ENCODE measurements around the gene PCBP3. TPM values are rescaled to one million over a fixed set of nuclear protein-coding genes. Genes with fewer than 3 reads are reported as not detected.
A peak's percentile ranks its signal among the peaks of the same experiment; 100 is the strongest.

Gene PCBP3
- total RNA-seq, 4 donors from 2014 or later, result 0.99 to 7.0 (median 2.5) TPM; not detected in 1

DNA sequence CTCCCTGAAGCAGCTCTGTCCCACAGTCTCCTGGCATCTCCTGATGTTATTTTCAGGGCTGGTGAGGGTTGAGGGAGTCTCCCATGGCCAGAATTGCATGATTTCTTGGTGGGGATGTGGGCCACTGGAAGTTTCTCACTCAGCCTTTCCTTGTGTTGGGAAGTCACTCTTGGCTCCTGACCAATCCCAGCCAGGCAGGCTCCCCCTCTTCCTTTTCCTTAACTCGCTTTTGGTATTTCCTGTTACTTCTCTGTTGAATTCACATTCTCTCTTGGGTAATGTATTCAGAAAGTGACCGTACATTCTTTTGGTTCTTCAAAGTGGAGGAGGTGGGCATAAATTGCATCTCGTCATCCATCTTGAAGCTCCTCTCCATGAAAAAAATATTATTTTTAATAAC, 135.7 kb downstream of the PCBP3 start:
- no peak overlapping the region for H3K4me3 ChIP-seq (ENCODE audit: low read depth, poor library complexity, severe bottlenecking)
- no peak for TF ChIP-seq POLR2A (IDR thresholded peaks at IDR 0.05)
- TF ChIP-seq, protein P1, sequence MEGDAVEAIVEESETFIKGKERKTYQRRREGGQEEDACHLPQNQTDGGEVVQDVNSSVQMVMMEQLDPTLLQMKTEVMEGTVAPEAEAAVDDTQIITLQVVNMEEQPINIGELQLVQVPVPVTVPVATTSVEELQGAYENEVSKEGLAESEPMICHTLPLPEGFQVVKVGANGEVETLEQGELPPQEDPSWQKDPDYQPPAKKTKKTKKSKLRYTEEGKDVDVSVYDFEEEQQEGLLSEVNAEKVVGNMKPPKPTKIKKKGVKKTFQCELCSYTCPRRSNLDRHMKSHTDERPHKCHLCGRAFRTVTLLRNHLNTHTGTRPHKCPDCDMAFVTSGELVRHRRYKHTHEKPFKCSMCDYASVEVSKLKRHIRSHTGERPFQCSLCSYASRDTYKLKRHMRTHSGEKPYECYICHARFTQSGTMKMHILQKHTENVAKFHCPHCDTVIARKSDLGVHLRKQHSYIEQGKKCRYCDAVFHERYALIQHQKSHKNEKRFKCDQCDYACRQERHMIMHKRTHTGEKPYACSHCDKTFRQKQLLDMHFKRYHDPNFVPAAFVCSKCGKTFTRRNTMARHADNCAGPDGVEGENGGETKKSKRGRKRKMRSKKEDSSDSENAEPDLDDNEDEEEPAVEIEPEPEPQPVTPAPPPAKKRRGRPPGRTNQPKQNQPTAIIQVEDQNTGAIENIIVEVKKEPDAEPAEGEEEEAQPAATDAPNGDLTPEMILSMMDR (IDR thresholded peaks at IDR 0.05), result no peak
- intact Hi-C loops (cut with DNase I; ENCODE audit: low total_unique reads), result no loop called here
- 65 to 81% methylated on average over 3 of the region's 3 CpGs for whole genome bisulfite sequencing, 2 donors
- no peak for DNase-seq (ENCODE audit: low spot score in 2 of 2)

DNA sequence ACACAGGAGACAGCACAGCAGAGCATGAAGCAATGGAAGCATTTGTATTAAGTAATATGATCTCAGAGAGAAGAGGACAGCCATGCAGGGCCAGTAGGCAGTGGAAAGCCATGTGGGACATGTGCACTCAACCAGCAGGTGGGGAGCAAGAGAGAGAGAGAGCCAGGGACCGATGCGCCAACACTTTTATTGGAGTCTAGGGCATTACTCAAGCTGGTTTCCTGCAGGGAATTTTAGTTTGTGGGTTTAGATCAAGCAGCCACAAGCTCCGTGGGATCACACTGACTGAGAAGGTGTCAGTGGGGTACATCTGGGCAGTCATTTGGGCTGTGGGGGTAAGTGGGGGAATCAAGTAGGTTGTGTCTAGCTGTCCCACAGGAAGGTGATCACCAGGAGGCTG, 137.1 kb downstream of the PCBP3 start:
- intact Hi-C loops (cut with DNase I; ENCODE audit: low total_unique reads), result no loop called here
- 83 to 89% methylated on average over 3 of the region's 3 CpGs for WGBS, 2 donors
- no peak for DNase-seq (ENCODE audit: low spot score in 2 of 2)
- H3K4me3 ChIP-seq (ENCODE audit: low read depth, poor library complexity, severe bottlenecking), result no peak overlapping the region
- TF ChIP-seq POLR2A (IDR thresholded peaks at IDR 0.05), result no peak
- TF ChIP-seq, protein P1 (IDR thresholded peaks at IDR 0.05), result no peak

DNA sequence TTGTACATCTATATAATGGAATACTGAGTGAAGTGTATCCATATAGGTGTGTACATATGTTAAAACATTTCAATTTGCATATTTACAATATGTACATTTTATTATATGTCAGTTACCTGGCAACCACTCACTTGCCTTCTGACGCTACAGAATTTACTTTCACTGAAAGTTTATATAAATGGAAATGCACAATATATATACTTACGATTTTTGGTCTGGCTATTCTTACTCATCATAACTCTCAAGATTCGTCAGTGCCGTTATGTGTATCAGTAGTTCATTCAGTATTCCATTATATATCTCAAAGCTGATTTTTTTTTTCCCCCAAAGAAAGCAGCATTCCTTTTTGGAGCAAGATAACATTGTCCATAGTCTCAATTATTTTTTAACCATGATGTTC, 138.2 kb downstream of the PCBP3 start:
- DNase-seq (ENCODE audit: low spot score in 2 of 2), result no peak
- intact Hi-C loops (cut with DNase I; ENCODE audit: low total_unique reads), result no loop called here
- H3K4me3 ChIP-seq (ENCODE audit: low read depth, poor library complexity, severe bottlenecking), result no peak overlapping the region
- TF ChIP-seq, protein P1 (IDR thresholded peaks at IDR 0.05), result no peak
- no peak for TF ChIP-seq POLR2A (IDR thresholded peaks at IDR 0.05)
- WGBS, 2 donors, result 87 to 88% methylated on average over 4 of the region's 4 CpGs

GRCh38 chr21:45786660-45787059, 143.1 kb downstream of the PCBP3 start:
- intact Hi-C loops (cut with DNase I; ENCODE audit: low total_unique reads), result no loop called here
- 70 to 74% methylated on average over 6 of the region's 6 CpGs for WGBS, 2 donors

GRCh38 chr21:45787371-45787770, 143.8 kb downstream of the PCBP3 start:
- 89 to 96% methylated on average over 8 of the region's 8 CpGs for WGBS, 2 donors
- TF ChIP-seq, protein P1 (IDR thresholded peaks at IDR 0.05), result no peak
- no peak for TF ChIP-seq POLR2A (IDR thresholded peaks at IDR 0.05)
- H3K4me3 ChIP-seq (ENCODE audit: low read depth, poor library complexity, severe bottlenecking), result no peak overlapping the region
- intact Hi-C loops (cut with DNase I; ENCODE audit: low total_unique reads), result no loop called here
- DNase-seq (ENCODE audit: low spot score in 2 of 2), result peak in 1 of 2 donors; percentile 50

More at GRCh38 chr21:45786660-45787059, 143.1 kb downstream of the PCBP3 start:
- H3K4me3 ChIP-seq (ENCODE audit: low read depth, poor library complexity, severe bottlenecking), result no peak overlapping the region
- DNase-seq (ENCODE audit: low spot score in 2 of 2), result no peak
- TF ChIP-seq, protein P1 (IDR thresholded peaks at IDR 0.05), result no peak
- no peak for TF ChIP-seq POLR2A (IDR thresholded peaks at IDR 0.05)

GRCh38 chr21:45788198-45788597, 144.7 kb downstream of the PCBP3 start:
- WGBS, 2 donors, result 84 to 85% methylated on average over 16 of the region's 16 CpGs
- H3K4me3 ChIP-seq (ENCODE audit: low read depth, poor library complexity, severe bottlenecking), result no peak overlapping the region
- DNase-seq (ENCODE audit: low spot score in 2 of 2), result peak in 1 of 2 donors; percentile 75
- TF ChIP-seq POLR2A (IDR thresholded peaks at IDR 0.05), result no peak
- TF ChIP-seq, protein P1 (IDR thresholded peaks at IDR 0.05), result no peak
- intact Hi-C loops (cut with DNase I; ENCODE audit: low total_unique reads), result no loop called here

Data from lower leg skin (tissue), 4 donors.